Gastrocnemius medialis (tissue), 4 donors: Measurements from ENCODE around the gene DEGS1. TPM values are rescaled to one million over a fixed set of nuclear protein-coding genes. Genes with fewer than 3 reads are reported as not detected.

Experiments
- ATAC-seq, 2 donors: fragments of 150-250 bp; one replicate each; pipeline ENCODE4 v1.9.1; 2016
- DNase-seq, 2 donors: peaks; one replicate each; pipeline ENCODE4 v3.0.0-alpha.2; 2019
- H3K27ac ChIP-seq, 4 donors: fragments of 200-600 bp; sonication (generic); 1 replicate in 1 of 4; 2 replicates in 3 of 4; pipeline ENCODE4 v1.5.1; 2016 to 2018; ENCODE audit warnings: mild to moderate bottlenecking in 2 of 4, moderate library complexity in 1 of 4
- H3K27me3 ChIP-seq, 3 donors: fragments of 200-600 bp; sonication (generic) in 2 of 3; 1 replicate in 1 of 3; 2 replicates in 2 of 3; pipeline versions ENCODE4 v1.5.1 to v1.6.0; 2016 to 2019; ENCODE audit warnings: mild to moderate bottlenecking in 1 of 3, moderate library complexity in 1 of 3
- H3K36me3 ChIP-seq, 2 donors: fragments of 200-600 bp; sonication (generic) in 1 of 2; one replicate each; pipeline ENCODE4 v1.5.1; 2017 to 2018
- H3K4me1 ChIP-seq, 2 donors: fragments of 200-600 bp; sonication (generic) in 1 of 2; one replicate each; pipeline ENCODE4 v1.5.1; 2016 to 2017; ENCODE audit warnings: mild to moderate bottlenecking in 2 of 2
- H3K4me3 ChIP-seq, 4 donors: fragments of 200-600 bp; sonication (generic) in 3 of 4; 1 replicate in 1 of 4; 2 replicates in 3 of 4; pipeline ENCODE4 v1.5.1; 2016 to 2019; ENCODE audit warnings: mild to moderate bottlenecking in 2 of 4
- H3K9me3 ChIP-seq, 3 donors: fragments of 200-600 bp; sonication (generic) in 2 of 3; 1 replicate in 1 of 3; 2 replicates in 2 of 3; pipeline ENCODE4 v1.5.1; 2016 to 2019
- POLR2A ChIP-seq, 2 donors: fragments of 450-650 bp; IDR thresholded peaks; one replicate each; pipeline ENCODE4 v1.6.1; 2017; ENCODE audit warnings: antibody characterized with exemption in 2 of 2, mild to moderate bottlenecking in 2 of 2, moderate library complexity in 2 of 2
- in situ Hi-C, 4 donors: fragments of 200-750 bp; cut with MboI; loops; one replicate each; pipeline versions ENCODE4 v1.15.0 to v1.8.0; 2017; ENCODE audit warnings: low sequenced_read_pairs in 4 of 4
- intact Hi-C: fragments of 100-400 bp; cut with DNase I; formaldehyde crosslinking; loops from one replicate; pipeline ENCODE4 v1.15.1; 2023; ENCODE audit warnings: low total_unique reads
- total RNA-seq, 4 donors: library from RNA; depleted of rRNA; stranded (reverse); fragments of >200 nt; gene quantifications; one replicate each; pipeline versions ENCODE4 v1.1.0 to v1.2.3, GENCODE V29; 2016
- TF ChIP-seq, protein P1 (sequence below), 5 experiments: fragments of 450-650 bp in 3 of 5; fragments of 200-600 bp in 2 of 5; sonication (generic) in 2 of 5; IDR thresholded peaks in 4 of 5; conservative IDR thresholded peaks in 1 of 5; 1 replicate in 4 of 5; 2 replicates in 1 of 5; pipeline ENCODE4 v1.5.1; 2016 to 2019; ENCODE audit warnings: antibody characterized with exemption in 5 of 5, mild to moderate bottlenecking in 3 of 5, moderate library complexity in 3 of 5

DEGS1 gene
- total RNA-seq, 4 donors from 2014 or later, result 21.5 to 26.3 (median 24.2) TPM

DNA sequence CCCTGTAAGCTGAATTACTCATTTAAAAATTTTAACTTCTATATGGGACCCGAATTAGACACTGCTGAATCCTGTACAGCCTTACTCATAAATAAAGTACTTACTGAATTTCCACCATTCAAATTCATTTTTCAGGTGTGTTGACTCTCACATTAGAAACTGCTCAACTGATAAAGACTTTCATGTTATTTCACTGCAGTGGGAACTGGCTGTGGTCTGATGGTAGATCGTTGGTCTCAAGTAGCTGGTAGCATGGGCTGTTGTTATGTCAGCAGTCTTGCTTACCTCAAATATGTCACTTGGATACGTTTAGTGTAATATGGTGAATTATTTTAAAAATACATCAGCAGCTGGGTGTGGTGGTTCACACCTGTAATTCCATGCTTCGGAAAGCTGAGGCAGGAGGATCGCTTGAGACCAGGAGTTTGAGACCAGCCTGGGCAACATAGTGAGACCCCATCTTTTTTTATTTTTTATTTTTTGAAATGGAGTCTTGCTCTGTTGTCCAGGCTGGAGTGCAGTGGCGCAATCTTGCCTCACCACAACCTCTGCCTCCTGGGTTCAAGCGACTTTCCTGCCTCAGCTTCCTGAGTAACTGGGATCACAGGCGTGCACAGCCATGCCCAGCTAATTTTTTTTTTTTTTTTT is 10.4 kb downstream of the DEGS1 start:
- in situ Hi-C loops, result no loop called here
- H3K9me3 ChIP-seq, result no peaks in the 10 kb centered on the region
- no peaks in the 10 kb centered on the region for H3K27me3 ChIP-seq
- H3K4me1 ChIP-seq, result no peaks in the 10 kb centered on the region
- no peak overlapping the region for H3K27ac ChIP-seq
- no peak for TF ChIP-seq POLR2A (IDR thresholded peaks at IDR 0.05)
- TF ChIP-seq, protein P1, sequence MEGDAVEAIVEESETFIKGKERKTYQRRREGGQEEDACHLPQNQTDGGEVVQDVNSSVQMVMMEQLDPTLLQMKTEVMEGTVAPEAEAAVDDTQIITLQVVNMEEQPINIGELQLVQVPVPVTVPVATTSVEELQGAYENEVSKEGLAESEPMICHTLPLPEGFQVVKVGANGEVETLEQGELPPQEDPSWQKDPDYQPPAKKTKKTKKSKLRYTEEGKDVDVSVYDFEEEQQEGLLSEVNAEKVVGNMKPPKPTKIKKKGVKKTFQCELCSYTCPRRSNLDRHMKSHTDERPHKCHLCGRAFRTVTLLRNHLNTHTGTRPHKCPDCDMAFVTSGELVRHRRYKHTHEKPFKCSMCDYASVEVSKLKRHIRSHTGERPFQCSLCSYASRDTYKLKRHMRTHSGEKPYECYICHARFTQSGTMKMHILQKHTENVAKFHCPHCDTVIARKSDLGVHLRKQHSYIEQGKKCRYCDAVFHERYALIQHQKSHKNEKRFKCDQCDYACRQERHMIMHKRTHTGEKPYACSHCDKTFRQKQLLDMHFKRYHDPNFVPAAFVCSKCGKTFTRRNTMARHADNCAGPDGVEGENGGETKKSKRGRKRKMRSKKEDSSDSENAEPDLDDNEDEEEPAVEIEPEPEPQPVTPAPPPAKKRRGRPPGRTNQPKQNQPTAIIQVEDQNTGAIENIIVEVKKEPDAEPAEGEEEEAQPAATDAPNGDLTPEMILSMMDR (IDR thresholded peaks at IDR 0.05 in 4 of 5, conservative IDR thresholded peaks at IDR 0.05 in 1 of 5), result no peak
- intact Hi-C loops, result no loop called here
- H3K4me3 ChIP-seq, result no peak overlapping the region
- DNase-seq (no peak), ATAC-seq (no peak)
- peaks cover 0 to 18% of the 10 kb centered on the region in 2 donors for H3K36me3 ChIP-seq

DNA sequence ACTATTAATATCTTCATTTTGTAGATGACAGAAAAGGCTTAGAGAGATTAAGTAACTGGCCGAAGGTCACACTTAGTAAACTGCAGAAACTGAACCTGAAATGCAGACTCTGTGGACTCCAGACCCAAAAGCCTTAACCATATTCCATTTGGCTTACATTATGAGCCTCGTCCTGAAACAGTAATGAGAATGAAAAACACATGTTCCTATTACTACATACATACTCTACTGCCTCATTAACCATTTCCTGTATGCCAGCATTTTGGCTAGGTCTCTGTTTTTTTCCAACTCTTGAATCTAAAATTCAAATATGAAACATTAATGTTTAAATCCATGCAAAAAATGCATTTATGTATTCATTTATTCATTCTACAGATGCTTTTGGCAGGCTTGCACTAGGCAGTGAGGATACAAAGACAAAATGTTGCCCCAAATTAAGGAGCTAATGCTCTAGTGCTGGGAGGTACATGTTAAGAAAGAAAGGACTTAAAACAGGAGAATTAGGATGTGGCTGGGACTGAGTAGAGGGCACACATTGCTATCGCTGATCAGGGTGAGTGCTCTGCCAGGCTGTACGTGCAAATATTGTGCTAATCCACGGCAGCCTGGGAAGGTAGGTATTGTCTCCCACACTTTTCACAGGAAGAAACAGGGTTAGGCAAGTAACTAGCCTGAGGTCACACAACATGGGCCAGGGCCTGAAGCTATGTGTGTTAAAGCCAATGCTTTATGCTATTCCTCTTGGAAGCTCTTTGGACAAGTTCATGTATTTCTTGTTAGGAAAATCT is 14.0 kb downstream of the DEGS1 start:
- Histone ChIP-seq H3K9me3 (no peaks in the 10 kb centered on the region), H3K27me3 (no peaks in the 10 kb centered on the region), H3K27ac (no peak overlapping the region), H3K36me3 (peaks cover 0 to 15% of the 10 kb centered on the region in 2 donors), H3K4me1 (no peaks in the 10 kb centered on the region), H3K4me3 (no peak overlapping the region)
- in situ Hi-C loops (no loop called here), intact Hi-C loops (no loop called here)
- ATAC-seq, result no peak
- no peak for TF ChIP-seq POLR2A (IDR thresholded peaks at IDR 0.05)
- TF ChIP-seq, protein P1 (IDR thresholded peaks at IDR 0.05 in 4 of 5, conservative IDR thresholded peaks at IDR 0.05 in 1 of 5), result no peak
- DNase-seq, result no peak

DNA sequence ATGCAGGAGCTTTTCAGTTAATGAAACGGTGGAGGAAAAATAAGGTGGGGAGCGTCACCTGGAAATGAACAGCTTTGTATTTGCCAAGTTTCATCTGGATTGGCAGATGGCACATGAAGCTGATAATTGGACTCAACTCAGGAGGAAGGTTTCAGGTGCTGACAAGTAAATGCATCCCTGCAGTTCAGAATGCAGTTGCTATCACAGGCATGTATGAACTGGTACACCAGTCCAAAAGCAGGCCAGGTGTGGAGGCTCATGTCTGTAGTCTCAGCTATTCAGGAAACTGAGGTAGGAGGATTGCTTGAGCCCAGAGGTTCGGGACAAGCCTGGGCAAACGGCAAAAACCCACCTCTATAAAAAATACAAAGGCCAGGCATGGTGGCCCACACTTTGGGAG is 15.5 kb downstream of the DEGS1 start:
- H3K4me3 ChIP-seq, result no peak overlapping the region
- H3K4me1 ChIP-seq, result no peaks in the 10 kb centered on the region
- ATAC-seq, result no peak
- no peaks in the 10 kb centered on the region for H3K9me3 ChIP-seq
- TF ChIP-seq POLR2A (IDR thresholded peaks at IDR 0.05), result no peak
- TF ChIP-seq, protein P1 (IDR thresholded peaks at IDR 0.05 in 4 of 5, conservative IDR thresholded peaks at IDR 0.05 in 1 of 5), result no peak
- H3K27me3 ChIP-seq, result no peaks in the 10 kb centered on the region
- DNase-seq, result no peak
- H3K27ac ChIP-seq, result no peak overlapping the region
- H3K36me3 ChIP-seq, result peaks cover 0 to under 1% of the 10 kb centered on the region in 2 donors
- intact Hi-C loops, result no loop called here
- in situ Hi-C loops, result no loop called here

DNA sequence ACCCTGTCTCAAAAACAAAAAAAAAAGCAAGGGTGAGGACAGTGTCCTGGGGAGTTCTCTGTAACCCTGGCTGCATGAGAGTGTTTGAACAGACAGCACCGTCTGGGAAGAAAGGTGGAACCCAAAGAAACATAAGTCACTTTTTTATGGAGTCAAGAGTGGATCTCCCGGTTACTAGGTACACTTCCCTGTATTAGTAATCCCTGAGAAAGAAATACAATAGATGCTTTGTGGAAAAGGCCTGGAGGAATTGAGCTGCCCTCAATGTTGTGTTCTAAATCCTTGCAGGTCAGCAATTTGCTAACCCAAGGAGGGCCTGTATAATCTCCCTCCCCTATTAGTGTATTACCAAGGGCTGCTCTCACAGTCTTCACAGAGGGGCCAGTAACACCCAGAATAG is 16.6 kb downstream of the DEGS1 start:
- Histone ChIP-seq H3K36me3 (no peaks in the 10 kb centered on the region), H3K27me3 (no peaks in the 10 kb centered on the region), H3K4me3 (no peak overlapping the region), H3K9me3 (no peaks in the 10 kb centered on the region), H3K4me1 (peaks cover 4 to 10% of the 10 kb centered on the region in 2 donors), H3K27ac (no peak overlapping the region)
- in situ Hi-C loops, result no loop called here
- DNase-seq, result no peak
- TF ChIP-seq, protein P1 (IDR thresholded peaks at IDR 0.05 in 4 of 5, conservative IDR thresholded peaks at IDR 0.05 in 1 of 5), result no peak
- TF ChIP-seq POLR2A (IDR thresholded peaks at IDR 0.05), result no peak
- ATAC-seq, result no peak
- intact Hi-C loops, result no loop called here
